Measurements from ENCODE around the gene STX8. TPM values are rescaled to one million over a fixed set of nuclear protein-coding genes. Genes with fewer than 3 reads are reported as not detected.

The STX8 gene
- total RNA-seq, 1 donor from 2014 or later: 54.8 TPM

- Mint-ChIP-seq H3K4me3 (ENCODE audit: unreplicated experiment) (no peak overlapping the region), H3K27ac (ENCODE audit: unreplicated experiment) (no peak overlapping the region), H3K4me1 (ENCODE audit: low read depth, unreplicated experiment) (peaks cover 17% of the 10 kb centered on the region), H3K36me3 (ENCODE audit: low read depth, unreplicated experiment) (peaks cover 10% of the 10 kb centered on the region), H3K9me3 (ENCODE audit: unreplicated experiment) (peaks cover 16% of the 10 kb centered on the region), H3K27me3 (ENCODE audit: low read depth, unreplicated experiment) (no peaks in the 10 kb centered on the region)
- Histone ChIP-seq H3K27ac (ENCODE audit: low read depth, low read length) (no peak overlapping the region), H3K4me1 (ENCODE audit: insufficient read depth, low read length) (peaks cover 7% of the 10 kb centered on the region), H2AFZ (ENCODE audit: low read depth, low read length) (no peak overlapping the region), H4K20me1 (ENCODE audit: insufficient read depth, low read length) (peaks cover 5% of the 10 kb centered on the region), H3K4me2 (ENCODE audit: low read length) (no peak overlapping the region), H3K9me3 (ENCODE audit: insufficient read depth, low read depth, low read length) (no peaks in the 10 kb centered on the region), H3K79me2 (ENCODE audit: insufficient read depth, low read length) (peaks cover 9% of the 10 kb centered on the region), H3K27me3 (ENCODE audit: insufficient read depth, low read length) (no peaks in the 10 kb centered on the region), H3K36me3 (ENCODE audit: insufficient read depth, low read length) (no peaks in the 10 kb centered on the region), H3K4me3 (ENCODE audit: insufficient read depth, low read depth, low read length) (no peak overlapping the region), H3K9ac (ENCODE audit: low read length) (no peak overlapping the region)
- FAIRE-seq: no peak
- TF ChIP-seq EZH2 (IDR thresholded peaks at IDR 0.05; ENCODE audit: insufficient read depth, low read length): no peak
- TF ChIP-seq, protein P1, sequence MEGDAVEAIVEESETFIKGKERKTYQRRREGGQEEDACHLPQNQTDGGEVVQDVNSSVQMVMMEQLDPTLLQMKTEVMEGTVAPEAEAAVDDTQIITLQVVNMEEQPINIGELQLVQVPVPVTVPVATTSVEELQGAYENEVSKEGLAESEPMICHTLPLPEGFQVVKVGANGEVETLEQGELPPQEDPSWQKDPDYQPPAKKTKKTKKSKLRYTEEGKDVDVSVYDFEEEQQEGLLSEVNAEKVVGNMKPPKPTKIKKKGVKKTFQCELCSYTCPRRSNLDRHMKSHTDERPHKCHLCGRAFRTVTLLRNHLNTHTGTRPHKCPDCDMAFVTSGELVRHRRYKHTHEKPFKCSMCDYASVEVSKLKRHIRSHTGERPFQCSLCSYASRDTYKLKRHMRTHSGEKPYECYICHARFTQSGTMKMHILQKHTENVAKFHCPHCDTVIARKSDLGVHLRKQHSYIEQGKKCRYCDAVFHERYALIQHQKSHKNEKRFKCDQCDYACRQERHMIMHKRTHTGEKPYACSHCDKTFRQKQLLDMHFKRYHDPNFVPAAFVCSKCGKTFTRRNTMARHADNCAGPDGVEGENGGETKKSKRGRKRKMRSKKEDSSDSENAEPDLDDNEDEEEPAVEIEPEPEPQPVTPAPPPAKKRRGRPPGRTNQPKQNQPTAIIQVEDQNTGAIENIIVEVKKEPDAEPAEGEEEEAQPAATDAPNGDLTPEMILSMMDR (IDR thresholded peaks at IDR 0.05; ENCODE audit: insufficient read depth, low read depth, low read length): no peak
- DNase-seq (ENCODE audit: low read depth): no peak
Observed at GRCh38 chr17:9509236-9509816, 66.3 kb downstream of the STX8 start.

- Histone ChIP-seq H3K4me2 (ENCODE audit: low read length) (no peak overlapping the region), H4K20me1 (ENCODE audit: insufficient read depth, low read length) (no peaks in the 10 kb centered on the region), H3K36me3 (ENCODE audit: insufficient read depth, low read length) (no peaks in the 10 kb centered on the region), H3K27ac (ENCODE audit: low read depth, low read length) (no peak overlapping the region), H2AFZ (ENCODE audit: low read depth, low read length) (no peak overlapping the region), H3K4me1 (ENCODE audit: insufficient read depth, low read length) (no peaks in the 10 kb centered on the region), H3K9me3 (ENCODE audit: insufficient read depth, low read depth, low read length) (no peaks in the 10 kb centered on the region), H3K27me3 (ENCODE audit: insufficient read depth, low read length) (no peaks in the 10 kb centered on the region), H3K4me3 (ENCODE audit: insufficient read depth, low read depth, low read length) (no peak overlapping the region), H3K9ac (ENCODE audit: low read length) (no peak overlapping the region), H3K79me2 (ENCODE audit: insufficient read depth, low read length) (no peaks in the 10 kb centered on the region)
- Mint-ChIP-seq H3K36me3 (ENCODE audit: low read depth, unreplicated experiment) (peaks cover 15% of the 10 kb centered on the region), H3K4me1 (ENCODE audit: low read depth, unreplicated experiment) (no peaks in the 10 kb centered on the region), H3K27me3 (ENCODE audit: low read depth, unreplicated experiment) (no peaks in the 10 kb centered on the region), H3K4me3 (ENCODE audit: unreplicated experiment) (no peak overlapping the region), H3K9me3 (ENCODE audit: unreplicated experiment) (no peaks in the 10 kb centered on the region), H3K27ac (ENCODE audit: unreplicated experiment) (no peak overlapping the region)
- no peak for FAIRE-seq
- DNase-seq (ENCODE audit: low read depth): no peak
- TF ChIP-seq, protein P1 (IDR thresholded peaks at IDR 0.05; ENCODE audit: insufficient read depth, low read depth, low read length): no peak
- TF ChIP-seq EZH2 (IDR thresholded peaks at IDR 0.05; ENCODE audit: insufficient read depth, low read length): no peak
Observed at GRCh38 chr17:9499041-9499440, 76.6 kb downstream of the STX8 start.

DNA sequence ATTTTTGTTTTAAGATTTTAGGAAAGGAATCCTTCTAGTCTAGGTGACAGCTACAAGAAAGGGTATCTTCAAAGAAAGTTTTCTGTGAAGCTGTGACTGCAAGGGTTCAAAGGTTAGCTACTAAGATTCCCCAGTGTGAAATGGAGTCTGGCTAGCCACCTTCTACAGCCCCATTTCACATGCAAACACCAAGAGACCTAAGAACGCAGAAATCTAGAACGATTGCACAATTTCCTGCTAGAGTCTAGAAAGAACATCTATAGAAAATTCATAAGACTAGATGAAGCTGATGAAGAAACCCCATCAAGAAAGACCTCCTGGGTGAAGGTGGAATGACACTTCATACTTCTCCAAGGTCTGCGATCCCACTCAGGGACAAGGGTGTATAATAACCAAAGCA is 77.1 kb downstream of the STX8 start:
- no peak overlapping the region for H3K4me3 Mint-ChIP-seq (ENCODE audit: unreplicated experiment)
- Histone ChIP-seq H4K20me1 (ENCODE audit: insufficient read depth, low read length) (no peaks in the 10 kb centered on the region), H3K4me3 (ENCODE audit: insufficient read depth, low read depth, low read length) (no peak overlapping the region), H3K36me3 (ENCODE audit: insufficient read depth, low read length) (no peaks in the 10 kb centered on the region), H3K27ac (ENCODE audit: low read depth, low read length) (no peak overlapping the region), H2AFZ (ENCODE audit: low read depth, low read length) (no peak overlapping the region), H3K79me2 (ENCODE audit: insufficient read depth, low read length) (no peaks in the 10 kb centered on the region), H3K27me3 (ENCODE audit: insufficient read depth, low read length) (no peaks in the 10 kb centered on the region), H3K4me2 (ENCODE audit: low read length) (no peak overlapping the region), H3K9ac (ENCODE audit: low read length) (no peak overlapping the region), H3K4me1 (ENCODE audit: insufficient read depth, low read length) (no peaks in the 10 kb centered on the region), H3K9me3 (ENCODE audit: insufficient read depth, low read depth, low read length) (no peaks in the 10 kb centered on the region)
- H3K4me1 Mint-ChIP-seq (ENCODE audit: low read depth, unreplicated experiment): no peaks in the 10 kb centered on the region
- no peak overlapping the region for H3K27ac Mint-ChIP-seq (ENCODE audit: unreplicated experiment)
- no peak for TF ChIP-seq EZH2 (IDR thresholded peaks at IDR 0.05; ENCODE audit: insufficient read depth, low read length)
- FAIRE-seq (no peak), DNase-seq (ENCODE audit: low read depth) (no peak)
- no peaks in the 10 kb centered on the region for H3K27me3 Mint-ChIP-seq (ENCODE audit: low read depth, unreplicated experiment)
- H3K9me3 Mint-ChIP-seq (ENCODE audit: unreplicated experiment): no peaks in the 10 kb centered on the region
- H3K36me3 Mint-ChIP-seq (ENCODE audit: low read depth, unreplicated experiment): peaks cover 17% of the 10 kb centered on the region

All from astrocyte (in vitro differentiated cells and primary cell).